ENCODE results near the gene SFT2D1.

SFT2D1 gene

GRCh38 chr6:166274163-166274562 is 68.2 kb downstream of the SFT2D1 start:
- Histone ChIP-seq H3K4me3 (ENCODE audit: control insufficient read depth in 1 of 7, extremely low read depth in 1 of 7, insufficient read depth in 4 of 7, low read depth in 2 of 7, low read length in 6 of 7) (no peak overlapping the region), H3K27me3 (replicated peaks in 2 of 5; ENCODE audit: control insufficient read depth in 4 of 5, insufficient read depth in 5 of 5, low read length in 4 of 5) (peaks cover 0 to 3% (median 0%) of the 10 kb centered on the region in 5 experiments), H3K9me3 (ENCODE audit: control extremely low read depth in 1 of 5, control insufficient read depth in 4 of 5, insufficient read depth in 2 of 5, low read depth in 1 of 5, low read length in 4 of 5) (peaks cover 0 to 2% (median 0%) of the 10 kb centered on the region in 5 experiments), H3K27ac (ENCODE audit: insufficient read depth in 1 of 2, low read depth in 1 of 2, low read length in 2 of 2, poor library complexity in 1 of 2, severe bottlenecking in 2 of 2) (no peak overlapping the region), H3K4me1 (ENCODE audit: control extremely low read depth in 1 of 4, control insufficient read depth in 4 of 4, insufficient read depth in 4 of 4, low read length in 3 of 4) (peaks cover 0 to 4% (median 2%) of the 10 kb centered on the region in 4 experiments), H3K36me3 (ENCODE audit: control insufficient read depth in 4 of 4, insufficient read depth in 4 of 4, low read length in 3 of 4) (no peaks in the 10 kb centered on the region)
- CTCF ChIA-PET: interaction anchor here (1.0 to 1.9 kb wide), 5 partner anchors 14 to 126 kb away, joined by 4 to 11 read pairs (median 4); no protein-coding TSS in a partner anchor
- no peak for DNase-seq
- 80% methylated on average over 1 of the region's 4 CpGs for WGBS (ENCODE audit: insufficient coverage)
- POLR2A ChIA-PET: no interaction called here

- WGBS (ENCODE audit: insufficient coverage): 97% methylated on average over 9 of the region's 9 CpGs
- ChIA-PET CTCF (interaction anchor here (0.6 to 1.9 kb wide), 4 partner anchors 9 to 129 kb away, joined by 4 to 7 read pairs (median 5); no protein-coding TSS in a partner anchor), POLR2A (no interaction called here)
- Histone ChIP-seq H3K36me3 (ENCODE audit: control insufficient read depth in 4 of 4, insufficient read depth in 4 of 4, low read length in 3 of 4) (no peaks in the 10 kb centered on the region), H3K9me3 (ENCODE audit: control extremely low read depth in 1 of 5, control insufficient read depth in 4 of 5, insufficient read depth in 2 of 5, low read depth in 1 of 5, low read length in 4 of 5) (no peaks in the 10 kb centered on the region), H3K4me1 (ENCODE audit: control extremely low read depth in 1 of 4, control insufficient read depth in 4 of 4, insufficient read depth in 4 of 4, low read length in 3 of 4) (peaks cover 0 to 6% (median 2%) of the 10 kb centered on the region in 4 experiments), H3K4me3 (ENCODE audit: control insufficient read depth in 1 of 7, extremely low read depth in 1 of 7, insufficient read depth in 4 of 7, low read depth in 2 of 7, low read length in 6 of 7) (no peak overlapping the region), H3K27me3 (replicated peaks in 2 of 5; ENCODE audit: control insufficient read depth in 4 of 5, insufficient read depth in 5 of 5, low read length in 4 of 5) (no peaks in the 10 kb centered on the region), H3K27ac (ENCODE audit: insufficient read depth in 1 of 2, low read depth in 1 of 2, low read length in 2 of 2, poor library complexity in 1 of 2, severe bottlenecking in 2 of 2) (no peak overlapping the region)
- no peak for DNase-seq
Observed at GRCh38 chr6:166271376-166271765, 71.0 kb downstream of the SFT2D1 start.

- Histone ChIP-seq H3K4me1 (ENCODE audit: control extremely low read depth in 1 of 4, control insufficient read depth in 4 of 4, insufficient read depth in 4 of 4, low read length in 3 of 4) (peaks cover 0 to 6% (median 2%) of the 10 kb centered on the region in 4 experiments), H3K9me3 (ENCODE audit: control extremely low read depth in 1 of 5, control insufficient read depth in 4 of 5, insufficient read depth in 2 of 5, low read depth in 1 of 5, low read length in 4 of 5) (no peaks in the 10 kb centered on the region), H3K27me3 (replicated peaks in 2 of 5; ENCODE audit: control insufficient read depth in 4 of 5, insufficient read depth in 5 of 5, low read length in 4 of 5) (no peaks in the 10 kb centered on the region), H3K27ac (ENCODE audit: insufficient read depth in 1 of 2, low read depth in 1 of 2, low read length in 2 of 2, poor library complexity in 1 of 2, severe bottlenecking in 2 of 2) (no peak overlapping the region), H3K36me3 (ENCODE audit: control insufficient read depth in 4 of 4, insufficient read depth in 4 of 4, low read length in 3 of 4) (no peaks in the 10 kb centered on the region), H3K4me3 (ENCODE audit: control insufficient read depth in 1 of 7, extremely low read depth in 1 of 7, insufficient read depth in 4 of 7, low read depth in 2 of 7, low read length in 6 of 7) (no peak overlapping the region)
- ChIA-PET POLR2A (no interaction called here), CTCF (interaction anchor here (0.6 to 1.9 kb wide), 4 partner anchors 10 to 20 kb away, joined by 3 to 7 read pairs (median 4); no protein-coding TSS in a partner anchor)
- DNase-seq: no peak
- WGBS (ENCODE audit: insufficient coverage): 83% methylated on average over 9 of the region's 10 CpGs
Observed at GRCh38 chr6:166270706-166271375, 71.5 kb downstream of the SFT2D1 start.

All from common myeloid progenitor, CD34-positive (primary cell).